GM12878 (cell line): ENCODE data around the gene ZNF148. TPM values are rescaled to one million over a fixed set of nuclear protein-coding genes. Genes with fewer than 3 reads are reported as not detected.

Experiments used
- ATAC-seq: fragments of 200-7000 bp; cut with Tn5 transposase; 3 replicates; pipeline ENCODE4 v1.9.1; 2020; ENCODE audit warnings: mild to moderate bottlenecking, moderate library complexity
- BruUV-seq: library from RNA; stranded (reverse); fragments of 400-500 nt; replicated peaks from 2 replicates; lab custom pipeline; 2021; lab: Mats Ljungman, UMichigan
- CTCF ChIA-PET: fragments of 300-600 bp; sonication (Branson Sonifier 250); formaldehyde crosslinking; extraction: SDS; loops from one replicate; lab custom pipeline; 2021; ENCODE audit warnings: inconsistent platforms; lab: Yijun Ruan, JAX
- POLR2A ChIA-PET: fragments of 350-600 bp; formaldehyde crosslinking; extraction: SDS; loops from one replicate; lab custom pipeline; 2021; ENCODE audit warnings: inconsistent platforms; lab: Charles Lee
- RAD21 ChIA-PET: fragments of 300-600 bp; sonication (Branson Sonifier 250); formaldehyde crosslinking; loops from one replicate; lab custom pipeline; 2023; ENCODE audit warnings: antibody characterized with exemption; ENCODE audit not compliant: unreplicated experiment; lab: Charles Lee
- SMC1A ChIA-PET: fragments of 300-600 bp; sonication (Branson Sonifier 250); formaldehyde crosslinking; loops from one replicate; lab custom pipeline; 2023; ENCODE audit not compliant: unreplicated experiment, uncharacterized antibody; lab: Charles Lee
- DNase-seq: peaks from one replicate; pipeline ENCODE4 v3.0.0-alpha.2; 2011; ENCODE audit warnings: low read depth, low spot score
- FAIRE-seq: peaks from 3 replicates; lab custom pipeline; 2011; peaks lifted over from hg19 to GRCh38; lab: Jason Lieb, UNC
- H2AFZ ChIP-seq: 2 replicates; pipeline ENCODE4 v1.6.0; 2011; ENCODE audit warnings: low read depth, low read length, control low read depth; ENCODE audit not compliant: control insufficient read depth
- H3K27ac ChIP-seq: 2 replicates; pipeline ENCODE4 v1.5.1; 2011; ENCODE audit warnings: control low read depth; ENCODE audit not compliant: control insufficient read depth, insufficient read depth
- H3K27me3 ChIP-seq, 2 experiments: replicated peaks in 1 of 2; 2 replicates each; pipeline versions ENCODE4 v1.6.0 to v1.6.1; 2011; ENCODE audit warnings: low read length in 1 of 2; ENCODE audit not compliant: control insufficient read depth in 2 of 2, insufficient read depth in 2 of 2
- H3K36me3 ChIP-seq, 2 experiments: 2 replicates each; pipeline ENCODE4 v1.5.1; 2011; ENCODE audit warnings: low read length in 1 of 2; ENCODE audit not compliant: control insufficient read depth in 2 of 2, insufficient read depth in 2 of 2
- H3K4me1 ChIP-seq: 2 replicates; pipeline ENCODE4 v1.6.1; 2011; ENCODE audit warnings: mild to moderate bottlenecking, low read length, moderate library complexity, mixed read lengths; ENCODE audit not compliant: control insufficient read depth, insufficient read depth
- H3K4me2 ChIP-seq: 2 replicates; pipeline ENCODE4 v1.6.0; 2011; ENCODE audit warnings: control low read depth; ENCODE audit not compliant: control insufficient read depth, insufficient read depth
- H3K4me3 ChIP-seq: fragments of 200-600 bp; sonication (generic); 2 replicates; pipeline ENCODE4 v1.5.1; 2016
- H3K79me2 ChIP-seq: 2 replicates; pipeline ENCODE4 v1.6.0; 2011; ENCODE audit warnings: low read length; ENCODE audit not compliant: control insufficient read depth, insufficient read depth
- H3K9ac ChIP-seq: 2 replicates; pipeline ENCODE4 v1.8.0; 2011; ENCODE audit warnings: low read length, control low read depth, mixed read lengths; ENCODE audit not compliant: control insufficient read depth, insufficient read depth
- H3K9me3 ChIP-seq: replicated peaks from 3 replicates; pipeline ENCODE4 v1.5.1; 2011; ENCODE audit warnings: mild to moderate bottlenecking, low read length; ENCODE audit not compliant: control insufficient read depth, insufficient read depth
- H4K20me1 ChIP-seq: 2 replicates; pipeline ENCODE4 v1.6.0; 2011; ENCODE audit not compliant: control insufficient read depth, insufficient read depth
- CREB1 ChIP-seq: IDR thresholded peaks from 2 replicates; pipeline ENCODE4 v1.6.1; 2012; ENCODE audit warnings: low read depth, mild to moderate bottlenecking, inconsistent platforms
- HDAC6 ChIP-seq: fragments of 200-600 bp; sonication (generic); IDR thresholded peaks from one replicate; pipeline ENCODE4 v1.8.0; 2017; ENCODE audit warnings: antibody characterized with exemption; ENCODE audit not compliant: unreplicated experiment
- NFXL1 ChIP-seq: fragments of 450-650 bp; IDR thresholded peaks from 2 replicates; pipeline ENCODE4 v1.6.1; 2017; ENCODE audit warnings: antibody characterized with exemption, mild to moderate bottlenecking, borderline replicate concordance
- STAT3 ChIP-seq: IDR thresholded peaks from 2 replicates; pipeline ENCODE4 v1.6.1; 2011; ENCODE audit warnings: low read depth, low read length, improper control_type of control experiment
- WGBS: methylation state at CpG from one replicate; pipeline ENCODE4 v1.1.6; 2016; ENCODE audit warnings: low lambda C conversion rate; ENCODE audit not compliant: insufficient replicate concordance, insufficient coverage; ENCODE audit errors: missing lambda C conversion rate; 5-methylcytosine and 5-hydroxymethylcytosine counted together
- in situ Hi-C: fragments of 300-500 bp; cut with MboI; formaldehyde crosslinking; loops from 9 replicates; pipeline ENCODE4 v1.14.3; 2018; ENCODE audit warnings: mixed read lengths
- intact Hi-C: fragments of 100-400 bp; cut with micrococcal nuclease; formaldehyde crosslinking; loops from one replicate; pipeline ENCODE4 v1.14.2; 2022; ENCODE audit not compliant: unreplicated experiment
- polyA plus RNA-seq, 11 experiments: library from polyadenylated mRNA; depleted of rRNA in 4 of 11; unstranded in 6 of 11; stranded (reverse) in 5 of 11; fragments of >200 nt; fragmentation: Nextera tagmentation in 4 of 11; fragmentation: Illumina TruSeq in 1 of 11; extraction: Ambion mirVana in 4 of 11; extraction: Trizol in 1 of 11; gene quantifications; 1 replicate in 1 of 11; 2 replicates in 10 of 11; pipeline versions ENCODE4 v1.2.1 to v1.2.3, GENCODE V29; 2011 to 2016; ENCODE audit warnings: inconsistent platforms in 2 of 11, missing spikeins in 2 of 11, low read depth in 1 of 11
- total RNA-seq, 4 experiments: library from RNA; depleted of rRNA in 3 of 4; stranded (reverse); fragments of >200 nt in 3 of 4; fragmentation: Illumina TruSeq in 1 of 4; extraction: Trizol in 1 of 4; gene quantifications; 2 replicates each; pipeline versions ENCODE4 v1.2.1 to v1.2.3, GENCODE V29; 2013 to 2021
- TF ChIP-seq, protein P1 (sequence below): fragments of 450-650 bp; formaldehyde crosslinking; IDR thresholded peaks from 2 replicates; pipeline ENCODE4 v1.5.0; 2022; ENCODE audit warnings: mild to moderate bottlenecking, missing genetic modification characterization
- TF ChIP-seq, protein P2 (sequence below): IDR thresholded peaks from 2 replicates; pipeline ENCODE4 v1.6.1; 2011; ENCODE audit warnings: mild to moderate bottlenecking, low read depth, low read length, moderate library complexity; ENCODE audit not compliant: insufficient replicate concordance

Gene ZNF148
- total and polyA plus RNA-seq, 10 of the 15 experiments (the other 5 are each of a cell fraction or from before 2014, with no cell fraction given) = 8.6 to 40.4 (median 26.7) TPM

DNA sequence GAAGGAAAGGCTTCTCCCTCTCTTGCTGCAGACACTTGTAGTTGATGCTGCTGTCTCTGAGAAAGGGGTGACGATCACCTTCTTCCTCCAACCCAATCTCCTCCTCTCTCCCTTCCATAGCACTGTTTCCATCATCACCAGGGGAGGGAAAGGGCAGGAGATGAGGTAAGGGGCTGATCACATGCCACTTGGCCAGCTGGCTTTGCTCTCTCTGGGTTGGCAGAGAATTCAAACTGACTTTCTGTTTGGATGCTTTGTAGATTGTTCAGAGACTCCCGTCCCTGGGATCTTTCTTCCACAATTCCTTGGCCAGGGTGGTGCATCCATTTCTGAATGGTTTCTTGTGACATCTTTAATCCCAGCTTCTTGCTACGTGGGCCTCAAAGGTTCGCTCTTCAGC, 43.2 kb upstream of the ZNF148 start:
- Histone ChIP-seq H3K4me1 (peaks cover 4% of the 10 kb centered on the region; the same call in 1 of the 2 replicates), H3K36me3 (no peaks in the 10 kb centered on the region), H3K9ac (no peak overlapping the region), H3K4me3 (no peak overlapping the region), H2AFZ (no peak overlapping the region), H3K27ac (no peak overlapping the region), H3K79me2 (no peaks in the 10 kb centered on the region), H3K4me2 (no peak overlapping the region), H3K27me3 (no peaks in the 10 kb centered on the region), H3K9me3 (peaks cover 8% of the 10 kb centered on the region; the same call in 2 of the 3 replicates), H4K20me1 (no peaks in the 10 kb centered on the region)
- POLR2A ChIA-PET = no interaction called here
- FAIRE-seq (no peak), DNase-seq (no peak), ATAC-seq (no peak)
- no peak for TF ChIP-seq NFXL1
- TF ChIP-seq STAT3 = no peak
- TF ChIP-seq, protein P1, sequence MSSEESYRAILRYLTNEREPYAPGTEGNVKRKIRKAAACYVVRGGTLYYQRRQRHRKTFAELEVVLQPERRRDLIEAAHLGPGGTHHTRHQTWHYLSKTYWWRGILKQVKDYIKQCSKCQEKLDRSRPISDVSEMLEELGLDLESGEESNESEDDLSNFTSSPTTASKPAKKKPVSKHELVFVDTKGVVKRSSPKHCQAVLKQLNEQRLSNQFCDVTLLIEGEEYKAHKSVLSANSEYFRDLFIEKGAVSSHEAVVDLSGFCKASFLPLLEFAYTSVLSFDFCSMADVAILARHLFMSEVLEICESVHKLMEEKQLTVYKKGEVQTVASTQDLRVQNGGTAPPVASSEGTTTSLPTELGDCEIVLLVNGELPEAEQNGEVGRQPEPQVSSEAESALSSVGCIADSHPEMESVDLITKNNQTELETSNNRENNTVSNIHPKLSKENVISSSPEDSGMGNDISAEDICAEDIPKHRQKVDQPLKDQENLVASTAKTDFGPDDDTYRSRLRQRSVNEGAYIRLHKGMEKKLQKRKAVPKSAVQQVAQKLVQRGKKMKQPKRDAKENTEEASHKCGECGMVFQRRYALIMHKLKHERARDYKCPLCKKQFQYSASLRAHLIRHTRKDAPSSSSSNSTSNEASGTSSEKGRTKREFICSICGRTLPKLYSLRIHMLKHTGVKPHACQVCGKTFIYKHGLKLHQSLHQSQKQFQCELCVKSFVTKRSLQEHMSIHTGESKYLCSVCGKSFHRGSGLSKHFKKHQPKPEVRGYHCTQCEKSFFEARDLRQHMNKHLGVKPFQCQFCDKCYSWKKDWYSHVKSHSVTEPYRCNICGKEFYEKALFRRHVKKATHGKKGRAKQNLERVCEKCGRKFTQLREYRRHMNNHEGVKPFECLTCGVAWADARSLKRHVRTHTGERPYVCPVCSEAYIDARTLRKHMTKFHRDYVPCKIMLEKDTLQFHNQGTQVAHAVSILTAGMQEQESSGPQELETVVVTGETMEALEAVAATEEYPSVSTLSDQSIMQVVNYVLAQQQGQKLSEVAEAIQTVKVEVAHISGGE (CRISPR knock-in tag) = no peak
- no peak for TF ChIP-seq HDAC6
- TF ChIP-seq, protein P2, sequence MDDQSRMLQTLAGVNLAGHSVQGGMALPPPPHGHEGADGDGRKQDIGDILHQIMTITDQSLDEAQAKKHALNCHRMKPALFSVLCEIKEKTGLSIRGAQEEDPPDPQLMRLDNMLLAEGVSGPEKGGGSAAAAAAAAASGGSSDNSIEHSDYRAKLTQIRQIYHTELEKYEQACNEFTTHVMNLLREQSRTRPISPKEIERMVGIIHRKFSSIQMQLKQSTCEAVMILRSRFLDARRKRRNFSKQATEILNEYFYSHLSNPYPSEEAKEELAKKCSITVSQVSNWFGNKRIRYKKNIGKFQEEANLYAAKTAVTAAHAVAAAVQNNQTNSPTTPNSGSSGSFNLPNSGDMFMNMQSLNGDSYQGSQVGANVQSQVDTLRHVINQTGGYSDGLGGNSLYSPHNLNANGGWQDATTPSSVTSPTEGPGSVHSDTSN = no peak
- no peak for TF ChIP-seq CREB1
- RAD21 ChIA-PET = interaction anchor here (1.2 kb wide), 1 partner anchor 17 kb away, joined by 3 read pairs; no protein-coding TSS in a partner anchor
- CTCF ChIA-PET = interaction anchor here (1.8 kb wide), 1 partner anchor 657 kb away, joined by 9 read pairs; no protein-coding TSS in a partner anchor
- no TSS peak for BruUV-seq
- SMC1A ChIA-PET = interaction anchor here (1.6 kb wide), 1 partner anchor 9 kb away, joined by 5 read pairs; no protein-coding TSS in a partner anchor
- WGBS = 98% methylated on average over 4 of the region's 4 CpGs
- intact Hi-C loops (no loop called here), in situ Hi-C loops (no loop called here)
